ACC112 (cell line): ENCODE results near the gene PFN3.

Experiments
- H2AFZ ChIP-seq: fragments of 200-600 bp; sonication (generic); one replicate; pipeline ENCODE4 v1.6.0; 2017; ENCODE audit warnings: antibody characterized with exemption, low read length; ENCODE audit not compliant: unreplicated experiment
- H3K27ac ChIP-seq: fragments of 200-600 bp; sonication (generic); 2 replicates; pipeline ENCODE4 v1.5.1; 2014; ENCODE audit warnings: low read depth, mild to moderate bottlenecking, antibody characterized with exemption, low read length, moderate library complexity
- H3K27me3 ChIP-seq: fragments of 200-600 bp; sonication (generic); 2 replicates; pipeline ENCODE4 v1.6.1; 2014; ENCODE audit warnings: mild to moderate bottlenecking, antibody characterized with exemption, low read length, moderate library complexity, mixed read lengths; ENCODE audit not compliant: insufficient read depth
- H3K36me3 ChIP-seq: fragments of 200-600 bp; sonication (generic); 2 replicates; pipeline ENCODE4 v1.6.1; 2016; ENCODE audit warnings: mild to moderate bottlenecking, antibody characterized with exemption, low read length, moderate library complexity, mixed read lengths; ENCODE audit not compliant: insufficient read depth
- H3K4me1 ChIP-seq: fragments of 200-600 bp; sonication (generic); one replicate; pipeline ENCODE4 v1.6.1; 2016; ENCODE audit warnings: low read length, mixed read lengths; ENCODE audit not compliant: insufficient read depth, unreplicated experiment, control insufficient read depth
- H3K4me3 ChIP-seq: fragments of 200-600 bp; sonication (generic); 2 replicates; pipeline ENCODE4 v1.5.1; 2014; ENCODE audit warnings: mild to moderate bottlenecking, low read depth, low read length
- H3K79me2 ChIP-seq: fragments of 200-600 bp; sonication (generic); one replicate; pipeline ENCODE4 v1.6.0; 2016; ENCODE audit warnings: low read length; ENCODE audit not compliant: control insufficient read depth, unreplicated experiment, insufficient read depth

Gene PFN3

DNA sequence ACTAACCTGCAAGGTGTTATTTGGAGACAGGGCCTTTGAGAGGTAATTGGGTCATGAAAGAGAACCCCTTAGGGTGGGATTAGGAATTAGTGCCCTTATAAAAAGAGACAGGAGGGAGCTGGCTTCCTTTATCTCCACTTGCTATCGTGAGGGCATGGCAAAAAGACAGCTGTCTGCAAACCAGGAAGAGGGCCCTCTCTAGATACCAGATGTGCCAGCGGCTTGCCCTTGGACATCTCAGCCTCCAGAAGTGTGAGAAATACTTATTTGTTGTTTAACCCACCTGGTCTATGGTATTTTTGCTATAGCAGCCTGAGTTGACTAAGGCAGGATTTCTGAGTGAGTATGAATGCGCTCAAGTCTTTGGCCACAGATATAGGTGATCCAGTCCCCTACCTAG lies 43.7 kb downstream of the PFN3 start:
- Histone ChIP-seq H2AFZ (no peak overlapping the region), H3K27me3 (no peaks in the 10 kb centered on the region), H3K4me1 (no peaks in the 10 kb centered on the region), H3K4me3 (no peak overlapping the region), H3K79me2 (no peaks in the 10 kb centered on the region), H3K27ac (no peak overlapping the region), H3K36me3 (no peaks in the 10 kb centered on the region)

DNA sequence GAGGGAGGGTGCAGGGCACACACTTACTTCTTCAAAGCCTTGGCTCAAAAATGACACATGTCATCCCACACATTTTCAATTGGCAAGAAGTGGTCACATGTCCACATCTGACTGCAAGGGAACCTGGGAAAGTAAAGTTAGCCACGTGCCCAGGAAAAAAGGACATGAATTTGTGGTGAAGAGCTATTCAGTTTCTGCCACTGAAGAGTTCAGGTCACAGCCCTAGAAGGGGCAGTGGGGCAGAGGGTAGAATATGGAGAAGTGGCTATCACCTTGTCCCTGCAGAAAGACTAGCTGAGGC lies 44.6 kb downstream of the PFN3 start:
- H3K4me3 ChIP-seq, result no peak overlapping the region
- H3K79me2 ChIP-seq, result peaks cover 6% of the 10 kb centered on the region
- H3K36me3 ChIP-seq, result no peaks in the 10 kb centered on the region
- no peak overlapping the region for H2AFZ ChIP-seq
- H3K27me3 ChIP-seq, result no peaks in the 10 kb centered on the region
- H3K4me1 ChIP-seq, result peaks cover under 1% of the 10 kb centered on the region
- no peak overlapping the region for H3K27ac ChIP-seq

DNA sequence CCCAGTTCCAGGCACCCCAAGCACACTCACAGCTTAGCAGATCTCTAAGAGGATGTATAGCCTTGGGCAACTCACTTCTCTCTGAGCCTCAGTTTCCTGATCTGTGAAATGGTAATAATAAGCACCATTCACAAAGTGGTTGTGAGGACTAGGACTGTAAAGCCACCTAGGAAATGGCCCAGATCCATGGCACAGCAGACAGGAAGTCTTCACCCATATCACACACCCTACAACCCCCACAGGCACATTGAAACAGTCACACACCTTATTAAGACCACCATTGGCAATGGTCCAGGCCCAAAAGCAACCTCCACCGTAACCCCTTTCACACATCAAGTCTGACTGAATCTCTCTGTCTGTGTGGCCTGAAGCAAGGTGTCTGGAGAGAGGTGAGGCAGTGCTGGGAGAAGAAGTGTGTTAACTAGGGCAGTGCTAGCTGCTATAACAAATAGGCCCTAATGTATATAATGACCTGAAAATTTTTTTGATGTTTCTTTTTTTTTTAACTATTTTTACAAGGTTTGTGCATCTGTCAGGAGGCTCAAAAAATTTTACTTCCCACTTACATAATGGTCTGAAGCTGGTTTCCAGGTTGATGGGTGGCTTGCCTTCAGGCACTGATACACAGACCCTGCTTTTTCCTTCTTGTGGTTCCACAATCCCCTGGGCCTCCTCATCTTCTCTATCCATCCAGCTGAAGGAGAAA lies 45.1 kb downstream of the PFN3 start:
- H3K27me3 ChIP-seq, result no peaks in the 10 kb centered on the region
- peaks cover 5% of the 10 kb centered on the region for H3K4me1 ChIP-seq
- no peak overlapping the region for H3K27ac ChIP-seq
- no peak overlapping the region for H3K4me3 ChIP-seq
- no peak overlapping the region for H2AFZ ChIP-seq
- H3K36me3 ChIP-seq, result no peaks in the 10 kb centered on the region
- peaks cover 11% of the 10 kb centered on the region for H3K79me2 ChIP-seq

DNA sequence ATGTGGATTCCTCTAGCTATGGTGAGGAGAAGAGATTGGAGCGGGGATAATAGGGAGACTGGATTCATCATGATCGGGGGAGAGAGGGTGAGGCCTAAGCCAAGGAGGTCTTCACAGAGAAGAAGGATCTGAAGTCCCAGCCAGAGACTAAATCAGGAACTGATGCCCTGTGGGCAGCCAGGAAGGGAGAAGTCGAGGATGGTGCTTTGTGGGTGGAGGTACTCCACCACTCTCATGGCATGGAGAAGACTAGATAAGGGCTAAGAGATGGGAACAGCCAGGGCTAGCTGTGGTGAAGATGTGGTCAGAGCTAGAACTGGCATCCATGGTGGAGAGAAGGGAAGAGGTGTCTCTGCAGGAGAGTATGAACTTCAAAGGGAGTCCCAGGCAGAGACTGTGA lies 45.8 kb downstream of the PFN3 start:
- H3K27ac ChIP-seq, result no peak overlapping the region
- no peaks in the 10 kb centered on the region for H3K36me3 ChIP-seq
- H3K4me3 ChIP-seq, result no peak overlapping the region
- H3K4me1 ChIP-seq, result peaks cover 11% of the 10 kb centered on the region
- peaks cover 17% of the 10 kb centered on the region for H3K79me2 ChIP-seq
- no peaks in the 10 kb centered on the region for H3K27me3 ChIP-seq
- no peak overlapping the region for H2AFZ ChIP-seq

DNA sequence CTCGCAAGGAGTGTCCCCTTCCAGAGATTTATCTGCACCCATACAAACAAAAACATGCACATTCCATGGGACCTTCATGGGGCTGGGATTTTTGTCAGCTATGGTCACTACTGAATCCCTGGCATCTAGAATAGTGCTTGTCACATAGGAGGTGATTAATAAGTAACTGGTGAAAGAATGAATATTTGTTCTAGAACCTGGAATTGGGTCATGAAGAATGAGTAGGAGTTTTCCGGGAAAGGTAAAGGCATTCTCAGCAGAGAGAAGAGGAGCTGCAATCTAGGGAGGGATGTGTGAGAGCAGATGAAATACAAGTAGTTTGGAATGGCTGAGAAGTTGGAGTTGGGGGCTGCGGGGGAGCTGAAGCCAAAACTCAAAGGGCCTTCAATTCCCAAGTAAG lies 46.2 kb downstream of the PFN3 start:
- Histone ChIP-seq H3K36me3 (no peaks in the 10 kb centered on the region), H3K79me2 (peaks cover 22% of the 10 kb centered on the region), H2AFZ (no peak overlapping the region), H3K27ac (no peak overlapping the region), H3K4me1 (peaks cover 15% of the 10 kb centered on the region), H3K27me3 (no peaks in the 10 kb centered on the region), H3K4me3 (no peak overlapping the region)

DNA sequence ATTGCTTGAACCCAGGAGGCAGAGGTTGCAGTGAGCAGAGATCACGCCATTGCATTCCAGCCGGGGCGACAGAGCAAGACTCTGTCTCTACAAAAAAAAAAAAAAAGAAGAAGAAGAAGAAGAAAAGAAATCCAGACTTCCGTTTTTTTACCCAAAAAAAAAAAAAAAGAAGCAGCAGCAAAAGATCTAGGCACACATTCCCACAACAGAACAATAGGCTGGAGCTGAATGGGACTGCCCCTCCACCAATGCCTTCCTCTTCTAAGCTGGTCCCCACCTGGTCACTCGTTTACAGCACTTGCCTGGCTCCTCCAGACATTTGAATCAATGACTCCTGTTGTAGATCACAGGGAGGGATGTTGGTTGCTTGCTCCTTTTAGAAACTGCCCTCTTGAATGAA lies 47.4 kb downstream of the PFN3 start:
- no peak overlapping the region for H3K4me3 ChIP-seq
- no peak overlapping the region for H2AFZ ChIP-seq
- H3K36me3 ChIP-seq, result no peaks in the 10 kb centered on the region
- no peak overlapping the region for H3K27ac ChIP-seq
- no peaks in the 10 kb centered on the region for H3K27me3 ChIP-seq
- H3K79me2 ChIP-seq, result peaks cover 30% of the 10 kb centered on the region
- H3K4me1 ChIP-seq, result peaks cover 15% of the 10 kb centered on the region

DNA sequence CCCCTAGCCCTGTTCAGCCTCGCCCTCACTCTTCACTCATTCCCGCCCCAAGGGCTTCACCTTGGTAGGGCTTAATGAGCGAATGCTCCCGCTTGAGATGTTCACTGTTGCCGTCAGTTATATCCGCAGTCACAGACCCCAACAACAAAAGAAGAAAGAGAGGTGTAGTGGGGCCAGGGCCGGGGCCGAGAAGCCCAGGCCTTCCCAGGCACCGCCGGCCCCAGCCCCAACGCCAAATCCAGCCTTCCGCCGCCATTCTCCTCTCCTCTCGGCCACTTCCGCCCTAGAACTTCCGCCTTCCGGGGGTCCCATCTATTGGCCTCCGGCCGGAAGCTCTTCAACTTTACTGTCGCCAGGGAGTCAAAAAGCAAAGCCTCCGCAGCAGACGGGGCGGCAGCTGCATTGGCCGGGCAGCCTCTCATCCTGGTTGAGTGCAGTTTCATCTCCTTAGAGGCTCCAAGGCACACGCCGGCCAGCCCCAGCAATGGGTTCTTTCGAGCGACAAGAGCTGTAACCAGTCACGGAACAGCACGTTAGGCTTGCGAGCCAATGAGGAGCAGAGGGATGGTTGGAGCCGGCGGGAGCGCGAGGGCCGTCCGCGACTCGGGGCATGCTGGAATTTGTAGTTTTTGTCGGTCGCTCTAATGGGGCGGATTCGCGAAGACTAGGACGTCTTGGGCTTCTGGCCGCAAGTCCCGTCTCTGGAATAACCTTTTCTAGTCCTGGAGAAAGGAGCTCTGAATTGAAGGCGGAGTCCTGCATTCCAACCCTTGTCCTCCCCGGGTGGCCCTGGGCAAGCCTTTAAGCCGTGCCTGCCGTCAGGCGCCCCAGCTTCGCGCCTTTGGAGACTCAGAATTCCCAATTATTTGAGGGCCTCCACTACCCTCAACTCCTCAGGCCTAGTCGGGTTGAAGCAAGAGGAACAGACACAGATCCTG lies 48.8 kb downstream of the PFN3 start, which contains the start of gene LMAN2:
TSS of gene LMAN2 (minus strand) at position 277 of the 938 bp plus-strand sequence. CDS start at position 256, 21 bp downstream.
- H3K4me3 ChIP-seq, result peak within 1 kb of the TSS; percentile 98
- no peaks in the 10 kb centered on the region for H3K27me3 ChIP-seq
- peak within 1 kb of the TSS; percentile 86 for H3K27ac ChIP-seq
- peak within 1 kb of the TSS; percentile 95 for H2AFZ ChIP-seq
- peaks cover 44% of the 10 kb centered on the region for H3K79me2 ChIP-seq
- H3K36me3 ChIP-seq, result peaks cover 4% of the 10 kb centered on the region; the same call in 1 of the 2 replicates
- H3K4me1 ChIP-seq, result peaks cover 15% of the 10 kb centered on the region

DNA sequence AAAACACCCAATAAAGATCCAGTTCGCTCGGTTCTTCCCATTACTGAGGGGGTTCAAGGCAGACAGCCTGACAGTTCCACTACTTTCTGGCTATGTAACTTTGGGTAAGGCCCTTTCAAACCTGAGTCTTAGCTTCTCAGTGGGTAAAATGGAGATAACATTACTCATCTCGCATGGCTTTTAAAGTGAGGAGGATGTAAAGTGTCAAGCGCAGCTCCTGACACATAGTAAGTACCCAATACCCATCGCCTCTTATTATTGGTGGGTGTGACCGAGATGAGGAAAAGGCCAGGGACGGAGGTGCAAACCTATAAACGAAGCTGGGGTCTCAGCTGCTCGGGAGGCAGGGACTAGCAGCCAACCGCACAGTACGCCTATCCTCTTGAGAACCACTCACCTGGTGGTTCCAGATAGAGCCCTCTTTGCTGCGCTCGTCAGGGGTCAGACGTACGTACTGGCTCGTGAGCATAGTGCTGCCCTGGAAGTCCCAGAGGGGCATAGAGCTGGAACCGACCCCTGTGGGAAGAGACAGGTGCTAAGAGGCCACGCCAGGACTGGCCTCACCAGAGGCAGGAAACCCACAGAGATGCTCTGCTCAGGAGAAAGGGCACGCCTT lies 49.6 kb downstream of the PFN3 start:
- peaks cover 52% of the 10 kb centered on the region for H3K79me2 ChIP-seq
- H2AFZ ChIP-seq, result peak overlapping the region; percentile 95
- H3K4me3 ChIP-seq, result peak overlapping the region; percentile 98
- peak overlapping the region; percentile 86 for H3K27ac ChIP-seq
- peaks cover 15% of the 10 kb centered on the region for H3K4me1 ChIP-seq
- H3K36me3 ChIP-seq, result peaks cover 4% of the 10 kb centered on the region; the same call in 1 of the 2 replicates
- H3K27me3 ChIP-seq, result no peaks in the 10 kb centered on the region
